GM21786 (cell line): Measurements from ENCODE around the gene TIGAR.

Experiments
- ATAC-seq: cut with Tn5 transposase; IDR thresholded peaks from one replicate; pipeline ENCODE4 v1.9.1; 2021; ENCODE audit not compliant: unreplicated experiment

TIGAR gene, protein sequence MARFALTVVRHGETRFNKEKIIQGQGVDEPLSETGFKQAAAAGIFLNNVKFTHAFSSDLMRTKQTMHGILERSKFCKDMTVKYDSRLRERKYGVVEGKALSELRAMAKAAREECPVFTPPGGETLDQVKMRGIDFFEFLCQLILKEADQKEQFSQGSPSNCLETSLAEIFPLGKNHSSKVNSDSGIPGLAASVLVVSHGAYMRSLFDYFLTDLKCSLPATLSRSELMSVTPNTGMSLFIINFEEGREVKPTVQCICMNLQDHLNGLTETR

GRCh38 chr12:4320853-4321701 is at the start of gene TIGAR:
Gene TIGAR, plus strand, starts transcription at chr12:4321213. Its CDS starts 59 bp downstream, at chr12:4321272.
- peak; percentile 92 for ATAC-seq

GRCh38 chr12:4271717-4272423 is 49.1 kb upstream of the TIGAR start:
- ATAC-seq, result peak; percentile 46

GRCh38 chr12:4272424-4273272 is 48.4 kb upstream of the TIGAR start:
- ATAC-seq, result no peak

- no peak for ATAC-seq
These were observed 47.8 kb upstream of the TIGAR start for GRCh38 chr12:4273273-4273651.

- peak; percentile 27 for ATAC-seq
These were observed 47.2 kb upstream of the TIGAR start, which contains the start of gene CCND2 for GRCh38 chr12:4273652-4274395. Gene CCND2, plus strand, starts transcription at chr12:4273762. Its CDS starts 279 bp downstream, at chr12:4274041.

DNA sequence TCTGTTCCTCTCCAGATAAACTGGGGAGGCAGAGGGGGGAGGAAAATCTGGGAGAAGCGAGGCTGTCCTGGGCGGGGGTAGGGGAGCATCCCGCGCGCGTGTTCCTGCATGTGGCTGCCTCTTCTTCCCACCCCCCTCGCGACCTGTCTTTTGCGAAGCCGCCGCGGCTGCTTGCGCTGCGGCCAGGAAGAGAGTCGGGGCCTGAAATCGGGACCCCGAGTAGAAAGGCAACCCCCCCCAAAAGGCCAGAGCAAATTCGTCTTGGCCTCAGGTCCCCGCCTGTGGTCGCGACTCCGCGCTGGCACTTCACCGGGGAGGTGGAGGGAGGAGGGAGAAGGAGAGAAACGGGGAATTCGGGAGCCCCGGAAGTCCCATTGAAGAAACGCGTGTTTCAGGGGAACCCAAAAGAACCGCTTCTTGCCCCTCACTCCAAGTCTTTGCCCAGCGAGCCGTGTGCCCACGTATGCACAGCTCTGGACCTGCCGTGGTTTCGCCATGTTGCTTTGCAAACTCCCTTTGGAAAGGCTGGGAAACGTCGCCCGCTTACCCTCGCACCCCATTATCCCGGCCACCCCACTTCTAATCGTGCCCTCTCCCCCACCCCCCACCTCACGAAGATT is 46.5 kb upstream of the TIGAR start:
- no peak for ATAC-seq

GRCh38 chr12:4275016-4275869 is 45.8 kb upstream of the TIGAR start:
- no peak for ATAC-seq

- no peak for ATAC-seq
These were observed 45.1 kb upstream of the TIGAR start for GRCh38 chr12:4275870-4276301.

GRCh38 chr12:4276524-4277204 is 44.3 kb upstream of the TIGAR start:
- peak; percentile 39 for ATAC-seq

GRCh38 chr12:4277205-4277543 is 43.8 kb upstream of the TIGAR start:
- no peak for ATAC-seq

DNA sequence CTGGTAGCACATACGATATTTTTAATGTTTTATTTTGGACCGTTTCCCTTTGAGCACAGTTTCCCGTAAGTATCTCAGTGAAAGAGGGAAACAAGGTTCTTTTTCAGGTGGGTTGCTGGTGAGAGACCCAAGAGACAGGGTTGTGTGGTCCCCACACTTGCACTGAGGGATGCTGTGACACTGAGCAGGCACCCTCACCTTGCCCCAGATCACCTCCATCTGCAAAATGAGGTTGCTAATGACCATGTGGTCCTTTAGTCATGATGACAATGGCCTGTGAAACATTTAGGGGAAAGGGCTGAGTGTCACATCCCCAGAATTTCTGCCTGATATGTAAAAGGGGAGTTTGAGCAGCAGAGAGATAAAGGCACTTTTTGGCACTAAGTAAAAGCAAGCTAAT is 43.2 kb upstream of the TIGAR start:
- no peak for ATAC-seq

GRCh38 chr12:4278329-4279197 is 42.5 kb upstream of the TIGAR start:
- no peak for ATAC-seq

GRCh38 chr12:4279198-4279690 is 41.8 kb upstream of the TIGAR start:
- ATAC-seq, result no peak

DNA sequence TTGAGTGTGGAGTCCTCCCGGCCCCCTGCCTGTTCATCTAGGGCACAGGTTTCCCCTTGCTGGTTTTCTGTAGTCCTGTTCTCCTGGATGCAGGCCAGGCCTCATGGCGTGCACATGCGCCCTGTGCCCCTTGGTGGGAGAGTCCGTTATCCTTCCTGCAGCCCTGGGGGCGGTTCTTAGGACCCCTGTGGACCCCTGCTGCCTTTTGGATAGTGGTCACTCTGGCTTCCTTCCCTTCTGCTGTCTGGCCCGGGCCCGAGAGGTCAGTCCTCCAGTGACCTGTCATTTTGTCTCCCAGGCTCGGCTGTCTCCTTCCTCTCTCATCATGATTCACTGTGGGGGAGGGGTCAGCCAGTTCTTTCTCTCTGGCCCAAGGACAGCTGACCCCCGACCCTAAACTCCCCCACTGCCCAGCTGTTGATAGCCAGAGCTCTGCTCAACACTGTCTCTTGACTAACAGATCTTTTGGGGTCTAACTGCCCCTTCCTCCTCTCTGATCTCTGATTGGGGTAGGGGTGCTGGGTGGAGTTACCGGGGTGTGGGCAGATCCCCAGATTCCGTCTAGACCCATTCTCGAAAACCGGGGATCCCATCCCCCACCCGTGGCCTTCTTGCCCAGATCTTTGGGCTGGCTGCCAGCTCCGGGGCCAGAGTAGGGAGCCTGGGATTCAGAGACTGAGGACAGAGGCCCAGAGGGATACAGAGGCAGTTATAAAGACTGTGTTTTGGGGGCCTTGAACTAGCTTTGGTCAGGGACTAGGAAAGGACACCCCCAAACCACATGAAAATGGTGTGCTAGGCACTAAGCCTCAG is 40.5 kb upstream of the TIGAR start:
- no peak for ATAC-seq

DNA sequence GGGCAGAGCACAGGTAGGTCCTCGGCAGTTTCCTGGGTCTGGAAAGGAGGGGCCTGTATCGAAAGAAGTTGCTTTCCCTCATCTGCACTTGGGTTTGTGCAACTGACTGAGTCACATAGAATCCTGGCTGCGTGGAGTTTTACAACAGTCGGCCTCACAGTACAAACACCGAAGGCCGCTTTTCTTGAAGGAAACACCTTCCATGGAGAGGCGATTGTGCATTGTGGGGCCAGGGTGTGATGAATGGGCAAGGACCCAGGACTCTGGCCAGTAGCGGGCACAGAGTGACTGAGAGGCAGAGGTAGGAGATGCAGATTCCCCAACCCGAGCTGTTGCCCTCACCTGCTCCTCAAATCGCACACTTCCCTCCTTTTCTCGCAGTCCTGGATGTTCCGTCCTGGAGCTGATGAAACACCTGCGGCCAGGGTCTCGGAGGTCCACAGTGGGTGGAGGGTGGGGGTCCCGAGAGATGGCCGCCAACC is 39.8 kb upstream of the TIGAR start:
- ATAC-seq, result no peak
